ENCODE measurements around the gene CABLES1.

The CABLES1 gene

GRCh38 chr18:23189099-23189498 lies 53.8 kb downstream of the CABLES1 start:
- H2BK12ac ChIP-seq (ENCODE audit: low read length) = no peak overlapping the region
- no peaks in the 10 kb centered on the region for H3K36me3 ChIP-seq (ENCODE audit: control insufficient read depth in 1 of 2, insufficient read depth in 2 of 2, low read length in 2 of 2)
- no peak for DNase-seq
- H3K4me1 ChIP-seq (ENCODE audit: control insufficient read depth in 1 of 2, insufficient read depth in 2 of 2, low read length in 2 of 2) = peaks cover 1 to 3% of the 10 kb centered on the region in 2 experiments
- no peak overlapping the region for H4K12ac ChIP-seq (ENCODE audit: low read depth, low read length)
- no peak overlapping the region for H2AFZ ChIP-seq (ENCODE audit: insufficient read depth, low read length, poor library complexity)
- WGBS (ENCODE audit: extremely low coverage, insufficient coverage, insufficient read length) = no CpG with 5 or more reads among the region's 7 CpGs
- H3K4me3 ChIP-seq (ENCODE audit: low read depth, low read length) = no peak overlapping the region
- H3K9me3 ChIP-seq (ENCODE audit: insufficient read depth, low read depth, low read length) = peaks cover 2% of the 10 kb centered on the region
- no peak overlapping the region for H3K4me2 ChIP-seq (ENCODE audit: low read length)
- no peak overlapping the region for H2BK120ac ChIP-seq (ENCODE audit: insufficient read depth, low read length, poor library complexity)
- H3K79me2 ChIP-seq (ENCODE audit: control insufficient read depth, insufficient read depth, low read length, poor library complexity) = no peaks in the 10 kb centered on the region
- no peak overlapping the region for H4K91ac ChIP-seq (ENCODE audit: low read depth, low read length)
- H3K79me1 ChIP-seq (ENCODE audit: low read length) = no peaks in the 10 kb centered on the region
- H3K4ac ChIP-seq (ENCODE audit: low read depth, low read length) = no peak overlapping the region
- H3K18ac ChIP-seq (ENCODE audit: low read length) = no peak overlapping the region
- no peak overlapping the region for H2BK5ac ChIP-seq (ENCODE audit: low read depth, low read length, poor library complexity)
- H3K27me3 ChIP-seq (ENCODE audit: insufficient read depth, low read length) = no peaks in the 10 kb centered on the region
- no peak overlapping the region for H3K27ac ChIP-seq (ENCODE audit: low read depth, low read length)
- no peak overlapping the region for H3K23ac ChIP-seq (ENCODE audit: low read length)
- H3K14ac ChIP-seq (ENCODE audit: low read length) = no peak overlapping the region
- no peak overlapping the region for H3K9ac ChIP-seq (ENCODE audit: low read length)
- no peak overlapping the region for H2AK5ac ChIP-seq (ENCODE audit: low read length)
- no peak overlapping the region for H4K8ac ChIP-seq (ENCODE audit: low read depth, low read length)

GRCh38 chr18:23189768-23190661 lies 54.7 kb downstream of the CABLES1 start:
- no peak overlapping the region for H4K12ac ChIP-seq (ENCODE audit: low read depth, low read length)
- H4K8ac ChIP-seq (ENCODE audit: low read depth, low read length) = no peak overlapping the region
- H3K79me2 ChIP-seq (ENCODE audit: control insufficient read depth, insufficient read depth, low read length, poor library complexity) = no peaks in the 10 kb centered on the region
- no peak overlapping the region for H2AFZ ChIP-seq (ENCODE audit: insufficient read depth, low read length, poor library complexity)
- no peak overlapping the region for H2BK12ac ChIP-seq (ENCODE audit: low read length)
- H3K9ac ChIP-seq (ENCODE audit: low read length) = no peak overlapping the region
- H4K91ac ChIP-seq (ENCODE audit: low read depth, low read length) = no peak overlapping the region
- no peak overlapping the region for H3K18ac ChIP-seq (ENCODE audit: low read length)
- H3K9me3 ChIP-seq (ENCODE audit: insufficient read depth, low read depth, low read length) = peaks cover 2% of the 10 kb centered on the region
- H3K27me3 ChIP-seq (ENCODE audit: insufficient read depth, low read length) = no peaks in the 10 kb centered on the region
- no peak overlapping the region for H3K4me2 ChIP-seq (ENCODE audit: low read length)
- no peaks in the 10 kb centered on the region for H3K79me1 ChIP-seq (ENCODE audit: low read length)
- no peak overlapping the region for H3K4me3 ChIP-seq (ENCODE audit: low read depth, low read length)
- H3K27ac ChIP-seq (ENCODE audit: low read depth, low read length) = no peak overlapping the region
- no peak overlapping the region for H2BK5ac ChIP-seq (ENCODE audit: low read depth, low read length, poor library complexity)
- peaks cover 0 to 4% of the 10 kb centered on the region in 2 experiments for H3K4me1 ChIP-seq (ENCODE audit: control insufficient read depth in 1 of 2, insufficient read depth in 2 of 2, low read length in 2 of 2)
- no peak overlapping the region for H3K14ac ChIP-seq (ENCODE audit: low read length)
- H3K36me3 ChIP-seq (ENCODE audit: control insufficient read depth in 1 of 2, insufficient read depth in 2 of 2, low read length in 2 of 2) = no peaks in the 10 kb centered on the region
- WGBS (ENCODE audit: extremely low coverage, insufficient coverage, insufficient read length) = no CpG with 5 or more reads among the region's 25 CpGs
- no peak overlapping the region for H2AK5ac ChIP-seq (ENCODE audit: low read length)
- no peak overlapping the region for H3K23ac ChIP-seq (ENCODE audit: low read length)
- DNase-seq = peak in 1 of 2 donors; percentile 8
- no peak overlapping the region for H3K4ac ChIP-seq (ENCODE audit: low read depth, low read length)
- H2BK120ac ChIP-seq (ENCODE audit: insufficient read depth, low read length, poor library complexity) = no peak overlapping the region

GRCh38 chr18:23191232-23191631 lies 55.9 kb downstream of the CABLES1 start:
- Histone ChIP-seq H3K9ac (ENCODE audit: low read length) (no peak overlapping the region), H4K8ac (ENCODE audit: low read depth, low read length) (no peak overlapping the region), H2AK5ac (ENCODE audit: low read length) (no peak overlapping the region), H3K9me3 (ENCODE audit: insufficient read depth, low read depth, low read length) (peaks cover 2% of the 10 kb centered on the region), H3K79me2 (ENCODE audit: control insufficient read depth, insufficient read depth, low read length, poor library complexity) (no peaks in the 10 kb centered on the region), H4K12ac (ENCODE audit: low read depth, low read length) (no peak overlapping the region), H3K36me3 (ENCODE audit: control insufficient read depth in 1 of 2, insufficient read depth in 2 of 2, low read length in 2 of 2) (no peaks in the 10 kb centered on the region), H4K91ac (ENCODE audit: low read depth, low read length) (no peak overlapping the region), H3K4ac (ENCODE audit: low read depth, low read length) (no peak overlapping the region), H3K18ac (ENCODE audit: low read length) (no peak overlapping the region), H2AFZ (ENCODE audit: insufficient read depth, low read length, poor library complexity) (no peak overlapping the region), H3K4me3 (ENCODE audit: low read depth, low read length) (no peak overlapping the region), H2BK12ac (ENCODE audit: low read length) (no peak overlapping the region), H2BK120ac (ENCODE audit: insufficient read depth, low read length, poor library complexity) (no peak overlapping the region), H3K4me1 (ENCODE audit: control insufficient read depth in 1 of 2, insufficient read depth in 2 of 2, low read length in 2 of 2) (peaks cover 3 to 8% of the 10 kb centered on the region in 2 experiments), H3K27me3 (ENCODE audit: insufficient read depth, low read length) (no peaks in the 10 kb centered on the region), H3K23ac (ENCODE audit: low read length) (no peak overlapping the region), H3K4me2 (ENCODE audit: low read length) (no peak overlapping the region), H3K27ac (ENCODE audit: low read depth, low read length) (no peak overlapping the region), H3K79me1 (ENCODE audit: low read length) (no peaks in the 10 kb centered on the region), H3K14ac (ENCODE audit: low read length) (no peak overlapping the region), H2BK5ac (ENCODE audit: low read depth, low read length, poor library complexity) (no peak overlapping the region)
- WGBS (ENCODE audit: extremely low coverage, insufficient coverage, insufficient read length) = no CpG with 5 or more reads among the region's 1 CpG
- DNase-seq = no peak

GRCh38 chr18:23193742-23194141 lies 58.5 kb downstream of the CABLES1 start:
- DNase-seq = no peak
- peaks cover 0 to 3% of the 10 kb centered on the region in 2 experiments for H3K36me3 ChIP-seq (ENCODE audit: control insufficient read depth in 1 of 2, insufficient read depth in 2 of 2, low read length in 2 of 2)
- H2BK120ac ChIP-seq (ENCODE audit: insufficient read depth, low read length, poor library complexity) = no peak overlapping the region
- no peak overlapping the region for H2AFZ ChIP-seq (ENCODE audit: insufficient read depth, low read length, poor library complexity)
- no peak overlapping the region for H3K4me2 ChIP-seq (ENCODE audit: low read length)
- H3K18ac ChIP-seq (ENCODE audit: low read length) = no peak overlapping the region
- no peak overlapping the region for H3K14ac ChIP-seq (ENCODE audit: low read length)
- H4K91ac ChIP-seq (ENCODE audit: low read depth, low read length) = no peak overlapping the region
- no peaks in the 10 kb centered on the region for H3K79me2 ChIP-seq (ENCODE audit: control insufficient read depth, insufficient read depth, low read length, poor library complexity)
- no peak overlapping the region for H2BK5ac ChIP-seq (ENCODE audit: low read depth, low read length, poor library complexity)
- no peaks in the 10 kb centered on the region for H3K27me3 ChIP-seq (ENCODE audit: insufficient read depth, low read length)
- no peak overlapping the region for H3K27ac ChIP-seq (ENCODE audit: low read depth, low read length)
- no peaks in the 10 kb centered on the region for H3K79me1 ChIP-seq (ENCODE audit: low read length)
- no peak overlapping the region for H3K23ac ChIP-seq (ENCODE audit: low read length)
- H3K4me1 ChIP-seq (ENCODE audit: control insufficient read depth in 1 of 2, insufficient read depth in 2 of 2, low read length in 2 of 2) = peaks cover 9 to 13% of the 10 kb centered on the region in 2 experiments
- no peak overlapping the region for H2BK12ac ChIP-seq (ENCODE audit: low read length)
- no peak overlapping the region for H3K4me3 ChIP-seq (ENCODE audit: low read depth, low read length)
- H3K9me3 ChIP-seq (ENCODE audit: insufficient read depth, low read depth, low read length) = no peaks in the 10 kb centered on the region
- no peak overlapping the region for H3K4ac ChIP-seq (ENCODE audit: low read depth, low read length)
- no peak overlapping the region for H2AK5ac ChIP-seq (ENCODE audit: low read length)
- no peak overlapping the region for H3K9ac ChIP-seq (ENCODE audit: low read length)
- no peak overlapping the region for H4K8ac ChIP-seq (ENCODE audit: low read depth, low read length)
- no peak overlapping the region for H4K12ac ChIP-seq (ENCODE audit: low read depth, low read length)
- no CpG with 5 or more reads among the region's 2 CpGs for WGBS (ENCODE audit: extremely low coverage, insufficient coverage, insufficient read length)
